ENCODE measurements around the gene RRAGC.

The RRAGC gene, protein sequence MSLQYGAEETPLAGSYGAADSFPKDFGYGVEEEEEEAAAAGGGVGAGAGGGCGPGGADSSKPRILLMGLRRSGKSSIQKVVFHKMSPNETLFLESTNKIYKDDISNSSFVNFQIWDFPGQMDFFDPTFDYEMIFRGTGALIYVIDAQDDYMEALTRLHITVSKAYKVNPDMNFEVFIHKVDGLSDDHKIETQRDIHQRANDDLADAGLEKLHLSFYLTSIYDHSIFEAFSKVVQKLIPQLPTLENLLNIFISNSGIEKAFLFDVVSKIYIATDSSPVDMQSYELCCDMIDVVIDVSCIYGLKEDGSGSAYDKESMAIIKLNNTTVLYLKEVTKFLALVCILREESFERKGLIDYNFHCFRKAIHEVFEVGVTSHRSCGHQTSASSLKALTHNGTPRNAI

DNA sequence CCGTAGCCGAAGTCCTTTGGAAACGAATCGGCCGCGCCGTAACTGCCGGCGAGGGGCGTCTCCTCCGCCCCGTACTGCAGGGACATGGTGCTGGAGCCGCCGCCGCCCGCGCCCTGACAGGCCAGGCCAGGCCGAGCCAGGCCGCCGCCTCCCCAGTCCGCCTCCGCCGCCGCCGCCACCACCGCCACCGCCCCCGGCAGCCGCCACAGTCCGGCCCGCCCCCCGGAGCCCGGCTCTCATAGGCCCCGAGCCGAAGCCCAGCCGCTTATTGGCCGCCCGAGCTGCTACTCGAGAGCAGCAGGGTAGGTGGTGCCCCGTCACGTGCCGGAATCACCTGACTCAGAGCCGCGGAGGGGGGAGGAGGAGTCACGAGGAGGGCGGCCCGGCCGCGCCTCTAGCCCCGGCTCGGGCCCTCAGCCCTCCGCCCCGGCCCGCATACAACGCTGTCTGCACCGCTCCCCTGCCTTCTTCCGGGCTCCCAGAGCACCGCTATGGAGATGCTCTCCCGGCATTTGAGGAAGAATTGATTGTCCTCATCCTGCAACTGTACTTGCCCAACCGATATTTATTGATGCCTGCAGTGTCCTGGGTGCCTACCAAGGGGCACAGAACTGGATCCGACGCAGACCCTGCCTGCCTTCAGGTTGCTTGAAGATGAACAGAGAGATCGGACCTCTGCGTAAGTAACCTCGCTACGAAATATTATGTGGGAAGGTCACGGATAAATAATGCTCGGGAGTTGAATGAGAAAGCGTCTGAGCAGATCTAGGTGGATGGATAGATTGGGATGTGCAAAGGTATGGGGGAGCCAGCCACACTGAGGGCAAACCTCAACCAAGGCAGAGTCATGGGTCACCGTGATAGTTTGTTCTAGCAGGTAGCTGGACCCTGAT is at the start of gene RRAGC:
TSS of gene RRAGC (minus strand) at position 212 of the 893 bp plus-strand sequence. CDS start at position 86, 126 bp downstream.
- peak; percentile 96 to 97 for DNase-seq (ENCODE audit: low read depth in 1 of 2, low spot score in 1 of 2)

DNA sequence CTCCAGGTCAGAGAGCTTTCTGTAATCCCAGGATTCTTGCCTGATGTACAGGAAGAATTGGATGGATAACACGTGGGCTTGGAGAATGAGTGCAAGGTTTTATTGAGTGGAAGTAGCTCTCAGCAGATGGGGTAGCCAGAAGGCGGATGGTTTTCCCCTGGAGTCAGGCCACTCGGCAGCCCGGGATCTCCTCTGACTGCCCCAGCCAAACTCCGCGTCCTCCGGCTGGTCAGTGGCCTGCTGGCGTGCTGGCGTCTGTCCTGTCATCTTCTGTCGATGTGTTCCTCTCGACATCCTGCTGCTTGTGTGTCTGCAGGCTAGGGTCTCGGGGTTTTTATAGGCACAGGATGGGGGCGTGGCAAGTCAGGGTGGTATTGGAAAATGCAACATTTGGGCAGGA is 49.2 kb upstream of the RRAGC start:
- no peak for DNase-seq (ENCODE audit: low read depth in 1 of 2, low spot score in 1 of 2)

DNA sequence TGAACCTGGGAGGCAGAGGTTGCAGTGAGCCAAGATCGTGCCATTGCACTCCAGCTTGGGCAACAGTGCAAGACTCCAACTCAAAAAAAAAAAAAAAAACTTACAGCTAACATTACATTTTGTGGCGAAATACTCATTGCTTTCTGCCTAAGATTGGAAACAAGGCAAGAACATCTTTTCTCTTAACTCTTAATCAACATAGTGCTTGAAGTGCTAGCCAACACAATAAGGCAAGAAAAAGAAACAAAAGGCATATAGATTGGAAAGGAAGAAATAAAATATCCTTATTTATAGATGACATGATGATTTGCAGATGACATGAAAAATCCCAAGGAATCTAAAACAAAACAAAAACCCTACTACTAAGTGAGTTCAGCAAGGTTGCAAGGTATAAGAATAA is 46.4 kb upstream of the RRAGC start:
- DNase-seq (ENCODE audit: low read depth in 1 of 2, low spot score in 1 of 2) = no peak

DNA sequence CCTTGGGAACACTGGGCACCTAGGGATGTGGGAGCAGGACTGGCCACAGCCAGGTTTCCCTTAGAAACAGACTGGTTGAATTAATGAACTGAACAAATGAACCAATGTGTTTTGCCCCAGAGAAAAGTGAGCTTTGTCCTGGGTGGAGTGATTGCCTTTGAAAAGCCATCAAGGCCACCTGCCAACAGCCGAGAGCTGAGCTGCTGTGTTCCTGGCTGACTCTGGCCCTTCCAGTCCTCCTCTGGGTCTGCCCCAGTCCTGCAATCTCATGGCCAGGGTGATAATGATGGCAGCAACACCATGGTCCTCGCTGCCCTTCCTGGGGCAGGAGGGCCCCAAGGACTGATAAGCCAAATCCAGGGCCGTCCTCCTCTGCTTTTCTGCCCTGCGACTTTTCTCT is 40.0 kb upstream of the RRAGC start:
- DNase-seq (ENCODE audit: low read depth in 1 of 2, low spot score in 1 of 2) = no peak

DNA sequence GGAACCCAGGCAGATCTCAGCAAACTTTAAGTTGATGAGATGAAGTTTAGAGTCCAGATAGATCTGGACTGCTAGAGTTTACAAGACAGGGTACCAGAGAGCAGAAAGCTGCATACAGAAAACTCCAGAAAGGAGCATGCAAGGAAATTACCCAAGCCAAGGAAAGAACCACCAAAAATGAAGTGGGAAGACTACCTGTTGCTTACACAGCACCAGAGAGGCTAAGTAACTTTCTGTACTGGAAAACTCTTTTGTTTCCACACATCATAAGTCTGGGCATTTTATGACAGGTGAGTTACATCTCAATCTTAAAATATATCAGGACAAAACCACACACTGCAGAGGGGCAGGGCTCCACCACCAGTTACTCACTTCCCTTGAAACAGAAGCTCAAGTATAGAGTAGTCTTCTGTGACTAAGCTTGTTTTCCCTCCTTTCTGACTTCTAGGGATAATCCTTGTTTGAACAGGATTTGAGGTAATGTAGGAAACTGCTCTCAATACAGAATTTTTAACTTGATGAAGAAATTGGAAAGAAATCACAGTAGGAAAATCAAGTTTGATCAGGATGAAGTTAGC is 39.2 kb upstream of the RRAGC start:
- no peak for DNase-seq (ENCODE audit: low read depth in 1 of 2, low spot score in 1 of 2)

DNA sequence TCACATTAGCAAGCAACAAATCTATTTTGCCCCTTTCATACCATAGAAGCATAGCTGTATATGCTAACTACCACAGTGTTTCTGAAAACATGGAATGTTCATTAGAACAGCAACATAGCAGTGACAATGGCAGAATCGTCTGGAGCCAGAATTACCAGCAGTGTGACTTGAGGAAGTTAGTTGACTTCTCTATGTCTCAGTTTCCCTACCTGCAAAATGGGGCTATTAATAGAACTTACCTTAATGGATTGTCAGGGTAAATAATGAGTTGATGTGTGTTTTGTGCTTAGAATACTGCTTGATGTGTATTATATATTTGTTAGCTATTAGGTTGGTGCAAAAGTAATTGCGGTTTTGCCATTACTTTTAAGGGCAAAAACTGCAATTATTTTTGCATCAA is 36.6 kb upstream of the RRAGC start:
- no peak for DNase-seq (ENCODE audit: low read depth in 1 of 2, low spot score in 1 of 2)

DNA sequence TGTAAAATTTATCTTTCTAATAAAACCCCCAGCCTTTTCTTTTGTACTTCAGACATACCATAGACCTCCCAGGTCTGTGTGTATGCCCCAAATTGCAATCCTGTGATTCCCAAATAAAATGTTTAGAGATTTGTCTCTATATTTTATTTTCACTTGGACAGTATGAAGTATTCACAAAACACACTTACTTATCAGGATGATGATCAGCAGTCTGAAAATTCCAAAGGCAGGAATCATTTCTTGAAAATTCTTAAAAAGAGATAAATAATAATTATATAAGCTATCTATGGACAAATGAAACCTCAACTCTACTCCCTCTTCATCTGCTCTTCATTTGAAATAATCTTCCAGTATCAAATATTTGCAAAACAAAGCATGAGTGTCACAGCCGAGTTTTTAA is 33.4 kb upstream of the RRAGC start:
- DNase-seq (ENCODE audit: low read depth in 1 of 2, low spot score in 1 of 2) = no peak

DNA sequence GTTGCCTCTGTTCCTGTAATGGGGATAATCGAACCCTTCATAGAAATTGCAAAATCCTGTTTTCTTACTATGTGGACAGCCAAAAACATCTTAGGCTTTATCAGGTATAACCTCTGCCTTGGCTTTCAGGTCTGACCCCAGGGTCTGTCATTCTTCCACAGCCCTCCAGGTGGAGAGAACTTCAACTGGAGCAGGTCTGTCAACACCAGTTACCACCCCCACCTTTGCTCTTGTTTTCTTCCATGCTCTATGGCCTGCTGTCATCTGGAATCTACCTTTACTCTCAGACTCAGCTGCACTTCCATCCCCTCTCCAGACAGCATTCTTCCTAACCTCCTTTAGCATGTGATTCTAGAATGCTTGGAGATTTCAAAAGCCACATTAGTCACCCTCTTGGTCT is 32.2 kb upstream of the RRAGC start:
- no peak for DNase-seq (ENCODE audit: low read depth in 1 of 2, low spot score in 1 of 2)

DNA sequence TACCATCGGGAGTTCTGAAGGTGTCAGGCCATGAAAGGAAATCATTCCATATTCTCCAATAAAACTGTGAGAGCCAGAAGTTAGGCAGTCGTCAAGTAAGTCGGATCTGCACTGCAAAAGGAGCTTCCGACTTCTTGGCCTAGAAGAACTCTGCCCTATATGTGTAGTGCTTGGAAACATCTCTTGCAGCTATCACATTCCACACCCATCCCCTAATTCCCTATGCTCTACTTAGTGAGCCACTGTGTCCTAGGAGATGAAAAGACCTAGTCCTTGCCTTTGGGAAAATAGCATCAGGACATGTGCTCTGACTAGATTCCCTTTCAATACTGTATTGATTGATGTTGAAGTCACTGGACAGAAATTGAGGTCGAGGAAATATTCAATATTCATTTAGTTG is 30.0 kb upstream of the RRAGC start:
- DNase-seq (ENCODE audit: low read depth in 1 of 2, low spot score in 1 of 2) = no peak

DNA sequence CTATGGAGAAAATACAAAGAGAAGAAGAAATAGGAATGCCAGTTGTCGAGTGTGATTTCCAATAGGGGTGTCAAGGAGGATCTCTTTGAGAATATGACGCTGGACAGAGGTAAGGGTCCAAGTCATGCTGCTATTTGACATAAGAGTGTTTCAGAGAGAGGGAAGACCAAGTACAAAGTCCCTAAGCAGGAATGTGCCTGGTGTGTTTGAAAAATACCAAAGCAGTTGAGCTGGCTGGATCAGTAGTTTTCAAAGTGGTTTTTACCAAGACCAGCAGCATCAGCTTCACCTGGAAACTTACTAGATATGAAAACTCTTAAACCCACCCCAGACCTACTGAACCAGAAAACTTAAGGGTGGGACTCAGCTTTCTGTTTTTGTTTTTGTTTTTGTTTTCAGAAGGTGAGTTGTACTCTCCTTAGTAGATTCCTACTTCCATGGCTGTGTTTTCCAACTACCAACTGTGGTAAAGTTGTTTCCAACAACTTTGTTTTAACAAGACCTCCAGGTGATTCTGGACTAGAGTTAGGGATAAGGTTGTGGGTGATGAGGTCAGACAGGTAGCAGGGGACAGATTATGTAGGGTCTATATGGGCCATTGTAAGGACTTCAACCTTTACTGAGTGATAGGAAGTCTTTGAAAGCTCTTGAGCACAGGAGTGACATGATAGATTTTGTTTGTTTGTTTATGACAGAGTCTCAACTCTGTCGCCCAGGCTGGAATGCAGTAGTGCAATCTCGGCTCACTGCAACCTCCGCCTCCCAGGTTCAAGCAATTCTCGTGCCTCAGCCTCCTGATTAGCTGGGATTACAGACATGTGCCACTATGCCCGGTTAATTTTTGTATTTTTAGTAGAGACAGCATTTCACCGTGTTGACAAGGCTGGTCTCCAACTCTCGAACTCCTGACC is 29.1 kb upstream of the RRAGC start:
- DNase-seq (ENCODE audit: low read depth in 1 of 2, low spot score in 1 of 2) = no peak

DNA sequence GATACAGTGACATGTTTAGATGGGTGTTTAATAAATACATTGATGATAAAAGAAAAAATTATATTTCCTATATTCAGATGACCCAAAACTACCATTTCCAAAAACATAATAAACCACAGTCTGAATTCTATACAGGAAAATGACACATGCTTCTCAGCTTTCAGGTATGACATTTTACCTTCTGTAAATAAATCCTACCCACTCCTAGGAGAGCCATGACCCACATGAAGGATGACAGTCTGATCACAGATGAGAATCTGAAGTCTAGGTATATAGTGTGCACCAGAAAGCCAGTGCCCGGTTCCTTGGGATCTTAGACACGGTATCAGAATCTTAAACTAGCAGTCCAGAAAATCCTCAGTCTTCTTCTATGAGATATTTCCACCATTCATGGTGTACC is 25.5 kb upstream of the RRAGC start:
- no peak for DNase-seq (ENCODE audit: low read depth in 1 of 2, low spot score in 1 of 2)

DNA sequence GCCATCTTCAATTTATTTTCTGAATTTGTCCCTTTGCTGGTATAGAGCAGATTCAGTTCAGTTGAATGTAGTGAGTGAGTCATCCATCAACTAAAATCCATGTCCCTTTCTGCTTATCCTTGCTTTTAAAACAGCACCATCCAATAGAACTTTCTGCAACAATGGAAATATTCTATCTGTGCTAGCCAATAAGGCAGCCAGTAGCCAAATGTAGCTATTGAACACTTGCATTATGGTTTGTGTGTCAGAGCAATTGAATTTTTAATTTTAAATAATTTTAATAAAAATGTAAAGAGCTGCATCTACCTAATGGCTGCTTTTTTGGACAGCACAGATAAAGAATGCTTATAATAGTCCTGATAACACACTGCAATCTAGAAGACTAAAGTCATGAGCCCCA is 21.9 kb upstream of the RRAGC start, which contains the start of gene GJA9:
TSS of gene GJA9 (minus strand) at position 101 of the 400 bp plus-strand sequence. CDS start 5,489 bp downstream, outside the sequence.
- no peak for DNase-seq (ENCODE audit: low read depth in 1 of 2, low spot score in 1 of 2)

DNA sequence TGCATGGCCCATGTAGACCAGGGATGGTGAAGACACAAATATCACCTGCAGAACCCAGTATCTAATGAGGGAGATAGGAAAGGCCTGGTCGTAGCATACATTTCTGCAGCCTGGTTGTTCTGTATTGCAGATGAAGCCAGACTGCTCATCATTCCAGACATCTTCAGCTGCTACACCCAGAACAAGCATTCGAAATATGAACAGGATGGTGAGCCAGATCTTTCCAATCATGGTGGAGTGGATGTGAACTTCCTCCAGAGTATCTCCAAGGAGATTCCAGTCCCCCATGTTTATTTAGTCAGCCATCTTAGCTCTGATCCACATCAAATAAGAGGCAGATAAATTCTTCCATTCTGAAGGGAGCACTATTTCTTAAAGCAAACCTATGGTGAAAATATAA is 16.2 kb upstream of the RRAGC start:
- no peak for DNase-seq (ENCODE audit: low read depth in 1 of 2, low spot score in 1 of 2)

DNA sequence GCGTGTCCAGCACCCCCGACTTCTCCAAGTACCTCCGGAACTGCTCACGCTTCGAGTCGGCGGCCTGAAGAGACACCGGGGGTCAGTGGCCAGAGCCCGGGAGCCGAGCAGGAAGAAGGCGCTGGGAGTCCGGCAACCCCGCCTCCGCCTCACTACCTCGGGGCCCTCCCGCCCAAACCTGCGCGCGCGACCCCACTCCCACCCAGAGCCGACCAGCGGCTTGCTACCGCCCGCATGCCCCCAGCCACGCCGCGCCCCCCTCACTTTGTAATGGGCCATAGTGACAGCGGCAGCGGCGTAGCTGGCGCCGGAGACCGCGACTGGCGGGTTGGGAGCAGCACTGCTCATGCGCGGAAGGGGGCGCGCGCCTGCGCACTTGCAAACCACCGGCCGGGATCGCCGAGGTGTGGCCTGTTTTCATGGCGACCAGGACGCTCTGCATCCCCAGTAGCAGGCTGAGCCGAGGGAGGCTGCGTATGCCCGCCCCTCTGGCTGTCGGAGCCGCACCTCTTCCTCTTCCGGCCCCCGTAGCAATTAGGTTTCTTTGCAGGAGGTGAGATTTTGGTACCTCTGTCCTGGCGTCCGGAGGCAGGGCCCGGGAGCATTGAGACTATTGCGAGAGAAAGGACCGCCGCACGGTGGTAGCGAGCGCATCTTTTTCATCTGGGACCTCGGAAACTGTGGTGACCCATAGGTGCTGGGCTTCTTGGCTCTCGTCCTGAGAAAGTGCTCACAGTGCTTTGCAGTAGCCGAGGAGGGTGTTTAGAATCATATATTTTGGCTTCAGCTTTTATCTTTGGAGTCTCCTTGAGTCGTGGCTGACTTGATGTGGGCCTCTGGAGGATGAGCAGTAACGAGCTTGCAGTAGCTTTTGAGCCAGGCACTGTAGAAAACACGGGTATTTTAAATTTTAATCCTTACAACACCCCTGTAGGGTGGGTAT is 13.7 kb upstream of the RRAGC start, which contains the start of gene MYCBP:
TSS of gene MYCBP (minus strand) at position 322 of the 943 bp plus-strand sequence. CDS start at position 279, 43 bp downstream.
- peak; percentile 96 to 97 for DNase-seq (ENCODE audit: low read depth in 1 of 2, low spot score in 1 of 2)

DNA sequence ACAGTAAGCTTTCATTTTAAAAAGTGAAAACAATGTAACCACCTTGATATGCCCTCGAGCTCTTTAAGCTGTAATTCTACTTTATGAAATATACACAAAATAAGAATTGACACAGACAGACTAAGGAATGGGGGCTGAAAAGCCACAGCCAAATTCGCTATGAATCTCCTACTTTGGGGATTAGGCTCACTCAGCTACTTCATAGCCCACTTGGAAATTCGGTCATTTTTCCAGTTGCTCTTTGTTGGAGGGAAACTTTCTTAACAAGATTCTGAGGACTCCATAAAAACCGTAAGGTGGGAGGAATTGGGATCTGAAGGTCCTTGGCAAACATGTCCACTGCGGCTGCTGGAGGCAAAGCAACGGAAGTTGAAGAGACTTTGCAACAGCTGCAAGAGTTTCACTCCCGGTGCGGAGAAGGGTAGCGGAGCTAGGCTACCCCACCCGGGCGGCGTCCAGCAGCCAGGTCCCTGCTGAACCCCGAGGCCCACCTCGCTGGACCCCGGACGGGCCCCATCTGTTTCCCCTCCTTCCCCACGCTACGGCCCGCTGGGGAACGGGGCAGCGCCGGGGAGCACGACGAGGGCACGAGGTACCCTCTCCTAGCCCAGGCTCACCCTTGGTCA is 12.9 kb upstream of the RRAGC start:
- no peak for DNase-seq (ENCODE audit: low read depth in 1 of 2, low spot score in 1 of 2)

DNA sequence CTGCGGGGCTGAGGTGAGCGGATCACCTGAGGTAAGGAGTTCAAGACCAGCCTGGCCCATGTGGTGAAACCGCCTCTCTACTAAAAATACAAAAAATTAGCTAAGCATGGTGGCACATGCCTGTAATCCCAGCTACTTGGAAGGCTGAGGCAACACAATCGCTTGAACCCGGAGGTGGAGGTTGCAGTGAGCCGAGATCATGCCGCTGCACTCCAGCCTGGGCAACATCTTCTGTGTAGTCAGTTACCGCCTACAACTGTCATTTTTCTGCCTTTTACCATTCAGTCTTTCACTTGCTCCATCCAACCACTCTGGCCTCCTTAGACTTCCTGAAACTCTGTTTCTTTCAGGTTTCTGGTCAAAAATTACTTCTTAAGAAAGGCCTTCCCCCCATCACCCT is 11.4 kb upstream of the RRAGC start:
- DNase-seq (ENCODE audit: low read depth in 1 of 2, low spot score in 1 of 2) = no peak

DNA sequence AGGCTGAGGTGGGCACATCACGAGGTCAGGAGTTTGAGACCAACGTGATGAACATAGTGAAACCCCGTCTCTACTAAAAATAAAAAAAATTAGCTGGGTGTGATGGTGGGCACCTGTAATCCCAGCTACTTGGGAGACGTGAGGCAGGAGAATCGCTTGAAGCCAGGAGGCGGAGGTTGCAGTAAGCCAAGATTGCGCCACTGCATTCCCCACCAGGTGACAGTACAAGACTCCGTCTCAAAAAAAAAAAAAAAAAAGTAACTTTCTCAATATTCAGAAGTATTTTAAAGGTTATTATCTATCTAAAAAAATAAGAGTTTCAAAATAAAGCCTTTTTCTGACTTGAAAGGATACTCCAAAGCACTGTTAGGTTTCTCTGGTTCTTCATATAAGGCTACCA is 7.6 kb upstream of the RRAGC start:
- DNase-seq (ENCODE audit: low read depth in 1 of 2, low spot score in 1 of 2) = no peak

DNA sequence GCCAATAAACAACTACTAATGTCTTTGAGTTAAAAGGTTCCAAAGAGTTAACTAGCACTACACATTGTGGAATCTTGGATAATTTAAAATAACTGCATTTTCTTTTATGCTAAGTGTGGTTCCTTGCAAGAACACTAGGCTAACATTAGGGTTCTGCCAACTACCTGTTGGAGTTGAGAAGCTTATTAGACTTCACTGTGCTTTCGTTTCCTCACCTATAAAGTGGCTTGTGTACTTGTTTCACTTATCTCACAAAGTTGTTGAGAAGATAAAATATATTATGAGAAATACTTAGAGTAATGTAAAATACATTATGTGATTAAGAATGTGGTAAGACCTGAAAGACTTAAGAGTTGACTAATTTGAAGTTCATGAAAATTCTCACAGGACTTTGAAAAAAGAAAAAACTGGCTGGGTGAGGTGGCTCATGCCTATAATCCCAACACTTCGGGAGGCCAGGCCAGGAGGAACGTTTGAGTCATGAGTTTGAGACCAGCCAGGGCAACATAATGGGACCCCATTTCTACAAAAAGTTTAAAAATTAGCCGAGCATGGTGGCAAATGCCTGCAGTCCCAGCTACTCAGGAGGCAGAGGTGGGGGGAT is 5.6 kb upstream of the RRAGC start:
- no peak for DNase-seq (ENCODE audit: low read depth in 1 of 2, low spot score in 1 of 2)

DNA sequence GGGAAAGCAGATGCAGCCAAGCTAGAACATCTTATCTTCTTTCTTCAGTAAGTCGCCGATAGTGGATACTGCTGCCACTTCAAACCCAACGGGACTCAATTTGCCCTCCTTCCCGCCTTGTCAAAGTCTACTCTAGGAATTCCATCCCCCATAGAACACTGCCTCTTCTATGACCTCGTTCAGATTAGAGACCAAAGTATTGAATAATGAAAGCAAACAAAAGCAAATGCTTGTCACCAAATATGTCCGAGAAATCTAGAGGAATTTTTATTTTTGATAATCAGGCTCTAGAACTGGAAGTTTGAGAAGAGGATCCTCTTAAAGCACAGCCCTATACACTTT is 853 bp upstream of the RRAGC start:
- DNase-seq (ENCODE audit: low read depth in 1 of 2, low spot score in 1 of 2) = no peak
